Astrocyte (in vitro differentiated cells and primary cell): ENCODE results near the gene PNPLA2.

ENCODE experiments used
- CTCF ChIP-seq: IDR thresholded peaks from 2 replicates; pipeline ENCODE4 v1.5.1; 2011; ENCODE audit warnings: low read depth, mild to moderate bottlenecking, inconsistent platforms, low read length, moderate library complexity; ENCODE audit not compliant: insufficient read depth
- EZH2 ChIP-seq: IDR thresholded peaks from 2 replicates; pipeline ENCODE4 v1.6.1; 2012; ENCODE audit warnings: mild to moderate bottlenecking, low read length, inconsistent platforms; ENCODE audit not compliant: insufficient read depth

- TF ChIP-seq CTCF (no peak), EZH2 (no peak)
Observed at GRCh38 chr11:779955-780532, 38.7 kb upstream of the PNPLA2 start.
